Activated CD4-positive, alpha-beta T cell treated with anti-CD3 and anti-CD28 coated beads, Interleukin-2, amount 10 ng/mL, durations not matched to agents 24 days and 14 days (primary cell): ENCODE data around the gene COL6A1. TPM values are rescaled to one million over a fixed set of nuclear protein-coding genes. Genes with fewer than 3 reads are reported as not detected.
"Not testable (repeated sequence)": the region's sequence is repeated elsewhere in the genome, so short reads cannot be mapped to it uniquely, and the experiment has no call there.

Experiments
- DNase-seq: peaks from one replicate; pipeline ENCODE4 v3.0.0; 2022
- H3K27ac Mint-ChIP-seq: one replicate; pipeline ENCODE4 v1.8.0; 2022; ENCODE audit warnings: mild to moderate bottlenecking, mixed read lengths
- H3K27me3 Mint-ChIP-seq: one replicate; pipeline ENCODE4 v1.8.0; 2022; ENCODE audit warnings: mixed read lengths
- H3K36me3 Mint-ChIP-seq: one replicate; pipeline ENCODE4 v1.8.0; 2022; ENCODE audit warnings: low read depth, mild to moderate bottlenecking, mixed read lengths
- H3K4me1 Mint-ChIP-seq: one replicate; pipeline ENCODE4 v1.8.0; 2021; ENCODE audit warnings: mixed read lengths
- H3K4me3 Mint-ChIP-seq: one replicate; pipeline ENCODE4 v1.8.0; 2022; ENCODE audit warnings: mild to moderate bottlenecking, moderate library complexity, mixed read lengths
- H3K9me3 Mint-ChIP-seq: one replicate; pipeline ENCODE4 v1.8.0; 2021; ENCODE audit warnings: mixed read lengths
- intact Hi-C: fragments of 100-400 bp; cut with micrococcal nuclease; formaldehyde crosslinking; loops from one replicate; pipeline ENCODE4 v1.15.1; 2023
- total RNA-seq: library from RNA; stranded (reverse); gene quantifications from 2 replicates; pipeline ENCODE4 v1.2.3, GENCODE V29; 2022

COL6A1 gene
- total RNA-seq, 1 donor from 2014 or later = 0.40 TPM

DNA sequence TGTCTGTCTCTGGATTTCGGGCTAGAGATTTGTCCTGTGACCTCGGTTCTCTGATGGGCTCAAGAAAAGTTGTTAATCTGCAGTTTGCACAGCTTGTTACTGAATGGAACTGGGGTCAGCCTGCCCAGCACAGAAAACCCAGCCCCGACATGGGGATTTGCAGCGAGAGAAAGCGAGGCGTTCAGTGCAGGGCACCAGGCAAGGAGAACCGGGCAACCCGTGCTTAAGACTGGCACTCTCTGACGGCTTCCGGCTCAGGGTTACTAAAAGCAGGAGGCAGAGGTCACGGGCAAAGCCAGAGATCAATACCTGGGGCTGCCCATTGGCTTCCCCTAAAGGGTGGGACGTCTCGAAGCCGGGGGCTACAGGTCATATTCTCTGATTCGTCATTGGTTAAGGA lies 29.9 kb upstream of the COL6A1 start:
- Mint-ChIP-seq H3K4me3 (no peak overlapping the region), H3K27ac (no peak overlapping the region), H3K27me3 (peaks cover 5% of the 10 kb centered on the region), H3K9me3 (no peaks in the 10 kb centered on the region), H3K4me1 (no peaks in the 10 kb centered on the region), H3K36me3 (no peaks in the 10 kb centered on the region)
- DNase-seq = no peak
- intact Hi-C loops = no loop called here

DNA sequence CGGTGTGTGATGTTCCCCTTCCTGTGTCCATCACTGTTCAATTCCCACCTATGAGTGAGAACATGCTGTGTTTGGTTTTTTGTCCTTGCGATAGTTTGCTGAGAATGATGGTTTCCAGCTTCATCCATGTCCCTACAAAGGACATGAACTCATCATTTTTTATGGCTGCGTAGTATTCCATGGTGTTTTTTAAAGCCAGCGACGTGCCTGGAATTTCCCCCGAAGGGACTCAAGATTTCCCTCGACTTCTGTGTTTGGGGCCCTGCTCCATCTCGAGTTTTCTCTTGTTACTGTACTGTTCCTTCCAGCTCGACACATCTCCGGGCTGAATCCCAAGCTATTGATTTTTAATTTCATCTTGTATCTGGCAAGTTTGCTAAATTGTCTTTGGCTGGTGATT lies 29.0 kb upstream of the COL6A1 start:
- peaks cover 10% of the 10 kb centered on the region for H3K27me3 Mint-ChIP-seq
- intact Hi-C loops, H3K36me3 Mint-ChIP-seq, H3K4me3 Mint-ChIP-seq, H3K9me3 Mint-ChIP-seq, H3K27ac Mint-ChIP-seq, H3K4me1 Mint-ChIP-seq, DNase-seq: not testable (repeated sequence)

DNA sequence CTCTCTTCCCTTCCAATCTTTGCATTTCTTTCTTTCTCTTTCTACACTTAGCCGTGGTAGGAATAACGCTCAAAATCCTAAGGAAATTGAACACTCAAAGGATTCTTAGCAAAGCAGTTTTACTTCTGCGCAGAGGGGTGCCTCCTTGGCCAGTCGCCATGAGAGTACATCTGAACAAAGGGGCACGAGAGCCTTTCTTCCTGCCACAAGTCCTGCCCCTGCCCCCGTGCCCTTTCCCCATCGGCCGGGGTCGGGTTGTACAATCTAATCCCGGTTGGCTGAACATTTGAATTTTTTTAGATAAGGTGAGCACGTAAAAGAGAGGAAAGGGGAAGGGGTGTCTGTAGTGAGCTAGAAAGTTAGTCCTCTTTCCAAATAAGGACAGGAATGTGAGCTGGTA lies 28.6 kb upstream of the COL6A1 start:
- Mint-ChIP-seq H3K36me3 (no peaks in the 10 kb centered on the region), H3K9me3 (no peaks in the 10 kb centered on the region), H3K4me1 (no peaks in the 10 kb centered on the region), H3K27me3 (peaks cover 11% of the 10 kb centered on the region), H3K4me3 (no peak overlapping the region), H3K27ac (no peak overlapping the region)
- no peak for DNase-seq
- intact Hi-C loops = no loop called here

DNA sequence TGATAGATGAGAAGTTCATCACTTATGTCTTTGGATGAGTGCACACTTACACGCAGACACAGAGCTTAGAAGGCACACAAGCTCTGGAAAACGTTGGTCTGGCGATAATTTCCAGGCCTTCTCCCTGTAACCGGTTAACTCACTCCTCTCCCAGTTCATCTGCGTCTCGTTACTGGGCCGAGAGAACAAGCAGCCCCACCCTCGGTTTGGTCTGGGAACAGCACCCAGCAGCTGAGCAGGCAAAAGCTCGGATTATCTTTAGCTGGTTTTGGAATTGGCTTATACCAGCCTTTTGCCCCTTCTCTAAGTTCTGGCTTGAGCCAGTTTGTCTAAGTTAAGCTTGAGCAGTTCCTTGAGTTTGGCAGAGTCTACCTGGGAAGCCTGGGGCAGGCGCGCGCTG lies 27.3 kb upstream of the COL6A1 start:
- no peak overlapping the region for H3K27ac Mint-ChIP-seq
- peaks cover 15% of the 10 kb centered on the region for H3K27me3 Mint-ChIP-seq
- H3K4me3 Mint-ChIP-seq = no peak overlapping the region
- H3K4me1 Mint-ChIP-seq = no peaks in the 10 kb centered on the region
- intact Hi-C loops = no loop called here
- H3K36me3 Mint-ChIP-seq = no peaks in the 10 kb centered on the region
- no peak for DNase-seq
- H3K9me3 Mint-ChIP-seq = no peaks in the 10 kb centered on the region

DNA sequence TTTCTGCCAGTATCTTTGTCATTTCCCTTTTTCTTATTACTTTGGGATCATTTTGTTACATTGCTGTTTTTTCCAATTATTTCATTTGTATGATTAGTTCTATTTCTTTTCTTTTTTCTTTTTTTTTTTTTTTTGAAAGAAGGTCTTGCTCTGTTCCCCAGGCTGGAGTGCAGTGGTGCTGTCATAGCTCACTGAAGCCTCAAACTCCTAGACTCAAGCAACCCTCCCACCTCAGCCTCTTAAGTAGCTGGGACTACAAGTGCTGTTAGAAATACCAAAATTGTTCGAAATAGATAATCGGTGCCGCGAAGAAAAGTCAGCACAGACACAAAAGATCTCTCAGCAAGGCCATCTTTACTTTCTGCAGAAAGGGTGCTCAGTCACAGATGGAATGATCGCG lies 26.6 kb upstream of the COL6A1 start:
- Mint-ChIP-seq H3K4me3 (no peak overlapping the region), H3K9me3 (no peaks in the 10 kb centered on the region), H3K27me3 (peaks cover 15% of the 10 kb centered on the region), H3K36me3 (no peaks in the 10 kb centered on the region), H3K27ac (no peak overlapping the region), H3K4me1 (no peaks in the 10 kb centered on the region)
- intact Hi-C loops = no loop called here
- DNase-seq = no peak

DNA sequence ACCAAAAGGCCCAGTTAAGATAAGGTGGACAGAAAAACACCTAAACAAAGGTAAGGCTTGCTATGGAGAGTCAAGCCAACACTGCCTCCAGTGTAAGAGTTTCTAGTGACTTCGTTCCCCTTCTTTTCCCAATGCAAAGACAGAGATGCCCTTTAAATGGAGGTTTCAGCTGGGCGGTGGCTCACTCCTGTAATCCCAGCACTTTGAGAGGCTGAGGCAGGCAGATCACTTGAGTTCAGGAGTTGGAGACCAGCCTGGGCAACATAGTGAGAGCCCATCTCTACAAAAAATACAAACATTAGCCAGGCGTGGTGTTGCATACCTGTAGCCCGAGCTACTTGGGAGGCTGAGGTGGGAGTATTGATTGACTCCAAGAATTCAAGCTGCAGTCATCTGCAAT lies 24.0 kb upstream of the COL6A1 start:
- Mint-ChIP-seq H3K9me3 (peaks cover 4% of the 10 kb centered on the region), H3K27ac (no peak overlapping the region), H3K4me1 (no peaks in the 10 kb centered on the region), H3K4me3 (no peak overlapping the region), H3K36me3 (no peaks in the 10 kb centered on the region), H3K27me3 (peaks cover 19% of the 10 kb centered on the region)
- no peak for DNase-seq
- intact Hi-C loops = no loop called here

DNA sequence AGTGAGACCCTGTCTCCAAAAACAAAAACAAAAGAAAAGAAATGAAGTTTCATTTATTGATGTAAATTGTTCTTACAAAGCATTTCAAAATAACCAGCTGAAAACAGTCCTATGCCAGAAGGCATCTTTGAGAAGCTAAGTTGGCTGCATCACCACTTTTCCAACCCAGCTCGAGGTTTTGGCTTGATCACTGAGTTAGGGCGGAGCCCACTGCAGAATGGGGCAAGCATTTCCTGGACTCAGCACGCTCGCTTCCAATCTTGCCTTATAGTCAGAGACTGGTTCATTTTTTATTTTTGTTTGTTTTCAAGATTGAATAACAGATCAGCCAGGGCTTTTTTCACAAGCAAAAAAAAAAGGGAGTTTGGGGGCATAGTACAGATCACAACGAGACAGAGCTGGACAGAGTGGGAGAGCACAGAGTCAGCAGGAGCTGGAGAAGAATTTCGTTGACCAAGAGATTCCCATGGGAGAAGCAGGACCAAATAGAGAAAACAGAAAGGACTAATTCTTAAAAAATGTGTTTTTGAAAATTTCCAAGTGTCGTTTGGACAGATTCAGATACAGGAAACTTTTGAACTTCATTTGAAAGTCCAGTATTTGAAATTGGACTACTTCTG lies 23.5 kb upstream of the COL6A1 start:
- Mint-ChIP-seq H3K27me3 (peaks cover 19% of the 10 kb centered on the region), H3K4me3 (no peak overlapping the region), H3K9me3 (peaks cover 4% of the 10 kb centered on the region), H3K4me1 (no peaks in the 10 kb centered on the region), H3K36me3 (no peaks in the 10 kb centered on the region), H3K27ac (no peak overlapping the region)
- intact Hi-C loops = no loop called here
- DNase-seq = no peak

DNA sequence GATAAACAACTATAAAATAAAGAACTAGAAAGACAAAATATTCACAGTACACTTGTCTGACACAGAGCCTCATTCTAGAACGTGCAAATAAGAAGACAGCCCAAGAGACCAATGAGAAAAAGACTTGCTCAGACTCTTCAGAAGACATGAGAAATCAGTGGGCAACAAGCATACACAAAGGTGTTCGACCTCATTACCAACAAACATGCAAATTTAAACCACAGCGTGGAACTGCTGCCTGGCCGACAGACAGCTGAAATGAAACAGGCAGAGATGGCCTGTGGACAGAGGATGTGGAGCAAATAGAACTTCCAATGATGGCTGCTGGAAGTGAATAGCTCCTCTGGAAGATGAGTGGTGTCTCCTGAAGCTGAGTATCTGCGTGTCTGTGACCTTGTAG lies 22.4 kb upstream of the COL6A1 start:
- Mint-ChIP-seq H3K9me3 (peaks cover 7% of the 10 kb centered on the region), H3K4me1 (no peaks in the 10 kb centered on the region), H3K4me3 (no peak overlapping the region), H3K27ac (no peak overlapping the region), H3K27me3 (peaks cover 19% of the 10 kb centered on the region), H3K36me3 (no peaks in the 10 kb centered on the region)
- intact Hi-C loops = no loop called here
- no peak for DNase-seq

DNA sequence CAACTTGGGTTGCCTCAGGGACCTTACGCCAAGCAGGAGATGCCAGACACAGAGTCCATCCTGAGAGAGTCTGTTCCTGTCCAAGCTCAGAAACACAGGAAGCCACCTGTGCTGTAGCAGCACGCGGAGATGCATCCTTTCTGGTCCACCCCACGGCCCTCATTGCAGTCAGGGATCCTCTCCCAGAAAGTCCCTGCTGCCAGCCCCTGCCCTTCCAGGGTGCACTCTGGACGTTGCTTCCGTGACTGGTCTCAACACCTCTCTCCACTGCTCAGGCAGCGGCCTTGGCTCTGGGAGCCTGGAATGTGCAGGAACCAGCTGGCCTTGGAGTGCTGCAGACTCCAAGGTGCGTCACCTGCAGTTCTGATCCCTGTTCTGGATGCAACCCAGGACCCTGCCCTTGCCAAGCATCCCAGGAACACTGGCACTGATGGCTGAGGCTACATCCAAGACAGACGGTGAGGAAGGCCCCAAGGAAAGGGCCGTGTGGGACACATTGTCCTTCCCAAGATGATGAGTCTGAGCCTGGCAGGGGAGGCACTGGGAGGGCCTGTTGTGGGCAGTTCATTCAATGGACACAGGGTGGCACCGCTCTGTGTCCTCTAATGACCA lies 21.7 kb upstream of the COL6A1 start:
- Mint-ChIP-seq H3K4me3 (no peak overlapping the region), H3K27ac (no peak overlapping the region), H3K36me3 (no peaks in the 10 kb centered on the region), H3K9me3 (peaks cover 9% of the 10 kb centered on the region), H3K27me3 (peaks cover 20% of the 10 kb centered on the region), H3K4me1 (no peaks in the 10 kb centered on the region)
- no peak for DNase-seq
- intact Hi-C loops = no loop called here

DNA sequence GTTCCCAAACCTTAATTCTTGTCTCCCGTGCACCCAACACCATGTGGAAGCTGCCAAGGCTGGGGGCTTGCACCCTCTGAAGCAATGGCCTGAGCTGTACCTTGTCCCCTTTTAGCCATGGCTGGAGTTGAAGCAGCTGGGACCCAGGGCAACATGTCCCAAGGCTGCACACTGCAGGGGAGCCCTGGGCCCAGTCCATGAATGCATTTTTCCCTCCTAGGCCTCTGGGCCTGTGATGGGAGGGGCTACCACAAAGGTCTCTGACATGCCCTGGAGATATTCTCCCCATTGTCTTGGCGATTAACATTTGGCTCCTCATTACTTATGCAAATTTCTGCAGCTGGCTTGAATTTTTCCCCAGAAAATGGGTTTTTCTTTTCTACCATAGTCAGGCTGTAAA lies 20.2 kb upstream of the COL6A1 start:
- DNase-seq, H3K36me3 Mint-ChIP-seq, H3K4me1 Mint-ChIP-seq, H3K27ac Mint-ChIP-seq, H3K9me3 Mint-ChIP-seq, H3K4me3 Mint-ChIP-seq, intact Hi-C loops: not testable (repeated sequence)
- H3K27me3 Mint-ChIP-seq = peaks cover 16% of the 10 kb centered on the region

DNA sequence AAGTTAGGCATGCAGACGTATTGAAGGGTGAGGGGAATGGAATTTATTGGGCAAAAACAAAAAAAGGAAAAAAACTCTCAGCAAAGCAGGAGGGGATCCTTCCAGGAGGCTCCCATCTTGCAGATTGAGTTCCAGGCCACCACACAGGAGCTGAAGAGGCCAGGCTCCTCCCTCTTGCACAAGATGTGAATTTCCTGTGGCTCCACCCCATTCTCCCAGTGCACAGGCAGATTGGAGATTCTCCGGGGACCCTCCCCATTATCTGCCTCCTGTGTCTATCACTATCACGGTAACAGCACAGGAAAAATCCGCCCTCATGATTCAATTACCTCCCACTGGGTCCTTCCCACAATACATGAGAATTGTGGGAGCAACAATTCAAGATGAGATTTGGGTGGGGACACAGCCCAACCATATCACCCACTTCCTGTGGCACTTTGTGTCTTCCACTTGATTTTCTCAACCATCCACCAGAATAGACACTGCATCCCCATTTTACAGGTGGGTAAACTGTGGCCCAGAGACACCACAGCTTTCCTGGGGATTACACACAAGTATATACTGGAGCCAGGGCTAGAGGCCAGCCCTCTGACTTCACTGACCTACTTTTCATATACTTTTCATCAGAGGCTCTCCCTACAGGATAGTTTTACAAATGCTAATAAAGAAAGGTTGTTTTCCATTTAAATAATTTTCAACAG lies 18.9 kb upstream of the COL6A1 start:
- intact Hi-C loops = no loop called here
- Mint-ChIP-seq H3K27ac (no peak overlapping the region), H3K27me3 (peaks cover 9% of the 10 kb centered on the region), H3K36me3 (no peaks in the 10 kb centered on the region), H3K4me1 (no peaks in the 10 kb centered on the region), H3K9me3 (peaks cover 9% of the 10 kb centered on the region), H3K4me3 (no peak overlapping the region)
- no peak for DNase-seq

DNA sequence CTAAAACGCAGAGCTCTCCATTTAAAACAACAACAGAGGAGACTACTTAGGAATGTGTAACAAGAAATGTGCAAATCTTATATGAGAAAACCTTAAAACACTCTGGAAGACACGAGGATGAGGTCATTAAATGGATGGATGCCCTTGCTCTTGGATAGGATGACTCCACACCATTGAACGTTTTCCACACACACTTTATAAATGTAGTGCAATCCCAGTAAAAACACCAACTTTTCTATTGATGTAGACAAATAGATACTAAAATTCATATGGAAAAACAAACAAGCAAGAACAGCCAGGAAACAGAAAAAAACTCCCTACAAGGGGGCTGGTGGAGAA lies 18.4 kb upstream of the COL6A1 start:
- Mint-ChIP-seq H3K4me3 (no peak overlapping the region), H3K27ac (no peak overlapping the region), H3K4me1 (no peaks in the 10 kb centered on the region), H3K27me3 (peaks cover 8% of the 10 kb centered on the region), H3K36me3 (no peaks in the 10 kb centered on the region), H3K9me3 (peaks cover 9% of the 10 kb centered on the region)
- intact Hi-C loops = no loop called here
- DNase-seq = no peak

DNA sequence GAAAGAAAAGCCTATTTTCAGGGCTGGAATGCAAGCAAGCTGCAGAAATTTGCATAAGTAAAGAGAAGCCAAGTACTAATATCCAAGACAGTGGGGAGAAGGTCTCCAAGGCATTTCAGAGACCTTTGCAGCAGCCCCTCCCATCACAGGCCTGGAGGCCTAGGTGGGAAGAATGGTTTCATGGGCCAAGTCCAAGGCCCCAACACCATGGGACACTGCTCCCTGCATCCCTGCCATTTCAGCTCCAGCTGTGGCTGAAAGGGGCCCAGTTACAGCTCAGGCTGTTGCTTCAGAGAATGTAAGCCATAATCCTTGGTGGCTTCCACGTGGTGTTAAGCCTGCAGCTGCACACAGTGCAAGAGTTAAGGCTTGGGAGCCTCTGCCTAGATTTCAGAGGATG lies 16.9 kb upstream of the COL6A1 start:
- peaks cover 9% of the 10 kb centered on the region for H3K9me3 Mint-ChIP-seq
- H3K4me3 Mint-ChIP-seq = no peak overlapping the region
- no peak overlapping the region for H3K27ac Mint-ChIP-seq
- no peaks in the 10 kb centered on the region for H3K4me1 Mint-ChIP-seq
- H3K36me3 Mint-ChIP-seq = no peaks in the 10 kb centered on the region
- no peak for DNase-seq
- H3K27me3 Mint-ChIP-seq = peaks cover 5% of the 10 kb centered on the region
- intact Hi-C loops = no loop called here

DNA sequence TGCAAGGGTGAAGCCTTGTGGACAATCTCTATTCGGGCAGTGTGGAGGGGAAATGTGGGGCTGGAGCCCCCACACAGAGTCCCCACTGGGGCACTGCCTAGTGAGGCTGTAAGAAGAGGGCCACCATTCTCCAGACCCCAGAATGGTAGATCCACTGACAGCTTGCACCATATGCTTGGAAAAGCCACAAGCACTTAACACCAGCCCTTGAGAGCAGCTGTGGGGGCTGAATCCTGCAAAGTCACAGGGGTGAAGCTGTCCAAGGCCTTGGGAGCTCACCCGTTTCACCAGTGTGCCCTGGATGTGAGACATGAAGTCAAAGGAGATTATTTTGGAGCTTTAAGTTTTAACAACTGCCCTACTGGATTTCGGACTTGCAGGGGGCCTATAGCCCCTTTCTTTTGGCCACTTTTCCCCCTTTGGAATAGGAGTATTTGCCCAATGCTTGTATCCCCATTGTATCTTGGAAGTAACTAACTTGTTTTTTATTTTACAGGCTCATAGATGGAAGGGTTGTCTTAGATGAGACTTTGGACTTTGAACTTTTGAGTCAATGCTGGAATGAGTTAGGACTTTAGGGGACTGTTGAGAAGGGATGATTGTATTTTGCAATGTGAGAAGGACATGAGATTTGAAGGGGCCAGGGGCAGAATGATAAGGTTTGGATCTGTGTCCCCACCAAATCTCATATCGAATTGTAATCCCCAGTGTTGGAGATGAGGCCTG lies 16.3 kb upstream of the COL6A1 start:
- Mint-ChIP-seq H3K27me3 (peaks cover 5% of the 10 kb centered on the region), H3K36me3 (no peaks in the 10 kb centered on the region), H3K9me3 (peaks cover 9% of the 10 kb centered on the region), H3K4me3 (no peak overlapping the region), H3K27ac (no peak overlapping the region), H3K4me1 (no peaks in the 10 kb centered on the region)
- intact Hi-C loops = no loop called here
- no peak for DNase-seq
